NCI-H2029 (cell line): Measurements from ENCODE around the gene HOOK2.
"Not testable (repeated sequence)": the region's sequence is repeated elsewhere in the genome, so short reads cannot be mapped to it uniquely, and the experiment has no call there.

Source experiments
- DNase-seq: peaks from one replicate; lab custom pipeline; 2025; lab: John Stamatoyannopoulos, UW

Gene HOOK2

DNA sequence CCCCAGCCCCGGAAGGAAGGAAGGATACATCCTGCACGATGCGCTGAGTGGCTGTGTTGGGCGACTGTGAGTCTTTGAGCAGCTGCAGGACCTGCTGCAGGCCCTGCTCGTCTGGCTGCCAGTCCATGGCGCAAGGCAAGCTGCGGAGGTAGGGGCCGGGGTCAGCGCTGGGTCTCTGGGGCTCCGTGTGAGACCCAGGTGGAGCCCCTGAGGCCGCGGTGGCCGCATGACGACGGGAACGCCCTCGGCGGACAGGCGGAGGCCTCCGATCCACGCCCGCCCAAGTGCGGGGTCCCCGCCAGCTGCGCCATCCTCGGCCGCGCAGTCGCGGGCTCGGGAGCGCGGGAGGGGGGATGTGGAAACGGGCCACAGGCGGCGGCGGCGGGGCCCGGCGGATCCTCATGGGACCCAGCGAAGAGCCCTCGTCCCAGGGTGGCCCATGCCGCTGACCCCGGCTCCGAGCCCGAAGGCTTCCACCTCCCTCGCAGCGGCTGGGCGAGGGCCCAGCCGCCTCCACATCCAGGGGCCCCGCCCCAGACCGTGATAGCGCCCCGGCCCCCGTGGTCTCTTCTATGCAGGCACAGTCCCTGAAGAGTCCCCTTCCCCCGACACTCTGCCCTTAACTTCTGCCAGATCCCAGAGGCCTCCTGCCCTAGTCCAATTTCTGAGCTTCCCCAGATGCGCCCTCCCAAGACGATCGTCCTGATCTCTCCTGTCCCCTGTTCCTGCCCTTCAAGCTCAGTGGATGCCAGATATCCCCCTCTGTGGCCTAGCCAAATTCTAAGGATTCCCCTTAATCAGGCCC lies 54.3 kb downstream of the HOOK2 start:
- no peak for DNase-seq

DNA sequence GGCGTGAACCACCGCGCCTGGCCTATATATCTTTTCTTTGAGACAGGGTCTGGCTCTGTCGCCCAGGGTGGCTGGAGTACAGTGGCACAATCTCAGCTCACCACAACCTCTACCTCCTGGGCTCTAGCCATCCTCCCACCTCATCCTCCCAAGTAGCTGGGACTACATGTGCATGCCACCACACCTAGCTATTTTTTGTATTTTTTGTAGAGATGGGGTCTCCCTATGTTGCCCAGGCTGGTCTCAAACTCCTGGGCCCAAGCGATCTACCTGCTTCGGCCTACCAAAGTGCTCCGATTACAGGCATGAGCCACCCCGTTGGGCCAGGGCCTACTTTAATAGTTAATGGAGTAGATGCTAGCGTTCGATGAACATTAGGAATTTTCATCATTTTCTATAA lies 55.1 kb downstream of the HOOK2 start:
- no peak for DNase-seq

DNA sequence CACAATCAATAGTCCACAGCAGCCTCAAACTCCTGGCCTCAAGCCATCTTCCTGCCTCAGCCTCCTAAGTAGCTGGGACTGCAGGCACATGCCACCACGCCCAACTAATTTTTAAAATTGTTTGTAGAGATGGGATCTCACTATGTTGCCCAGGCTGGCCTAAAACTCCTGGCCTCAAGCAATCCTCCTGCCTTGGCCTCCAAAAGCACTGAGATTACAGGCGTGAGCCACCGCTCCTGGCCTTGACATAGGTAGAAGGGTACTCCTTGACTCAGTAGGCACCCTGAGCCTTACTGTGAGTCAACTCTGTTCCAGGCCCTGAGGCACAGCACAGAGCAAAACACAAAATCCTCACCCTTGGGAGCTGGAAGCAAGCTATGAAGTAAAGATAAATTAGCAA lies 59.4 kb downstream of the HOOK2 start:
- no peak for DNase-seq

DNA sequence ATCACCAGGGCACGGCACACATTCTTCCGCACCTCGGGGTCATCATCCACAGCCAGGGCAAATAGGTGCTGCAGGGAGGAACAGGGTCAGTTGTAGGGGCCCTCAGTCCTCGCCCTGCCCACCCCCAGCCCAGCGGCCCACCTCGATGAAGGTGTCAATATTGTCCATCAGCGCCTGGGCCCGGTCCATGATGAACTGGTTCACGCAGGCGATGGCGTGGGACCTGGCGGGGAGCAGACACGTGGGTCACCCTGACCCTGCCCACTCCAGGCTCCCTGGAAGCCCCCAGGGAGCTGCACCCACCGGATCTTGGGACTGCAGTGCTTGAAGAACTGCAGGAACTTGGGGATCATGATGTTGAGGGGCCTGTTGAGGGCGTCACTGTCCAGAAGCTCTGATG lies 60.2 kb downstream of the HOOK2 start:
- no peak for DNase-seq

DNA sequence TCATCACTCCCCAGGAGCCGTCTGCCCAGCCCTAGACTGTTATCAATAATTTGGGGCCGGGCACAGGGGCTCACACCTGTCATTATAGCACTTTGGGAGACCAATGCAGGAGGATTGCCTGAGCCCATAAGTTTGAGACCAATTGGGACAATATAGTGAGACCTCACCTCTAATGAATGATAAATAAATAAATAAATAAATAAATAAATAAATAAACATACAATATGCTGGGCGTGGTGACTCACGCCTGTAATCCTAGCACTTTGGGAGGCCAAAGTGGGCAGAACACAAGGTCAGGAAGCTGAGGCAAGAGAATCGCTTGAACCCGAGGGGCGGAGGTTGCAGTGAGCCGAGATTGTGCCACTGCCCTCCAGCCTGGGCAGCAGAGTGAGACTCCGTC lies 62.0 kb downstream of the HOOK2 start:
- not testable (repeated sequence) for DNase-seq
